ACC112 (cell line): ENCODE data around the gene OR9Q2.

Experiments
- H2AFZ ChIP-seq: fragments of 200-600 bp; sonication (generic); one replicate; pipeline ENCODE4 v1.6.0; 2017; ENCODE audit warnings: antibody characterized with exemption, low read length; ENCODE audit not compliant: unreplicated experiment
- H3K27ac ChIP-seq: fragments of 200-600 bp; sonication (generic); 2 replicates; pipeline ENCODE4 v1.5.1; 2014; ENCODE audit warnings: low read depth, mild to moderate bottlenecking, antibody characterized with exemption, low read length, moderate library complexity
- H3K27me3 ChIP-seq: fragments of 200-600 bp; sonication (generic); 2 replicates; pipeline ENCODE4 v1.6.1; 2014; ENCODE audit warnings: mild to moderate bottlenecking, antibody characterized with exemption, low read length, moderate library complexity, mixed read lengths; ENCODE audit not compliant: insufficient read depth
- H3K36me3 ChIP-seq: fragments of 200-600 bp; sonication (generic); 2 replicates; pipeline ENCODE4 v1.6.1; 2016; ENCODE audit warnings: mild to moderate bottlenecking, antibody characterized with exemption, low read length, moderate library complexity, mixed read lengths; ENCODE audit not compliant: insufficient read depth
- H3K4me1 ChIP-seq: fragments of 200-600 bp; sonication (generic); one replicate; pipeline ENCODE4 v1.6.1; 2016; ENCODE audit warnings: low read length, mixed read lengths; ENCODE audit not compliant: insufficient read depth, unreplicated experiment, control insufficient read depth
- H3K4me3 ChIP-seq: fragments of 200-600 bp; sonication (generic); 2 replicates; pipeline ENCODE4 v1.5.1; 2014; ENCODE audit warnings: mild to moderate bottlenecking, low read depth, low read length
- H3K79me2 ChIP-seq: fragments of 200-600 bp; sonication (generic); one replicate; pipeline ENCODE4 v1.6.0; 2016; ENCODE audit warnings: low read length; ENCODE audit not compliant: control insufficient read depth, unreplicated experiment, insufficient read depth

Gene OR9Q2

GRCh38 chr11:58188770-58189169, at the start of gene OR9Q2:
TSS of gene OR9Q2 (plus strand) at chr11:58189070. CDS start at chr11:58190491, 1,421 bp downstream.
- H3K27ac ChIP-seq, result no peak within 1 kb of the TSS
- no peaks in the 10 kb centered on the region for H3K36me3 ChIP-seq
- no peaks in the 10 kb centered on the region for H3K4me1 ChIP-seq
- peaks cover 33% of the 10 kb centered on the region; the same call in 1 of the 2 replicates for H3K27me3 ChIP-seq
- no peak within 1 kb of the TSS for H2AFZ ChIP-seq
- H3K4me3 ChIP-seq, result no peak within 1 kb of the TSS
- H3K79me2 ChIP-seq, result no peaks in the 10 kb centered on the region

- Histone ChIP-seq H3K4me1 (no peaks in the 10 kb centered on the region), H3K27me3 (no peaks in the 10 kb centered on the region), H2AFZ (no peak overlapping the region), H3K27ac (no peak overlapping the region), H3K36me3 (no peaks in the 10 kb centered on the region), H3K4me3 (no peak overlapping the region), H3K79me2 (no peaks in the 10 kb centered on the region)
Observed at GRCh38 chr11:58142761-58143160, 46.1 kb upstream of the OR9Q2 start.

- Histone ChIP-seq H3K79me2 (no peaks in the 10 kb centered on the region), H3K36me3 (no peaks in the 10 kb centered on the region), H3K27ac (no peak overlapping the region), H3K27me3 (peaks cover 19% of the 10 kb centered on the region; the same call in 1 of the 2 replicates), H3K4me3 (no peak overlapping the region), H3K4me1 (no peaks in the 10 kb centered on the region), H2AFZ (no peak overlapping the region)
Observed at GRCh38 chr11:58152781-58153180, 36.1 kb upstream of the OR9Q2 start.

- no peak overlapping the region for H3K4me3 ChIP-seq
- no peak overlapping the region for H2AFZ ChIP-seq
- no peak overlapping the region for H3K27ac ChIP-seq
- no peaks in the 10 kb centered on the region for H3K4me1 ChIP-seq
- no peaks in the 10 kb centered on the region for H3K79me2 ChIP-seq
- H3K36me3 ChIP-seq, result no peaks in the 10 kb centered on the region
- peaks cover 39% of the 10 kb centered on the region for H3K27me3 ChIP-seq
Observed at GRCh38 chr11:58164389-58164788, 24.5 kb upstream of the OR9Q2 start.

- no peaks in the 10 kb centered on the region for H3K4me1 ChIP-seq
- peaks cover 39% of the 10 kb centered on the region for H3K27me3 ChIP-seq
- no peaks in the 10 kb centered on the region for H3K79me2 ChIP-seq
- no peak overlapping the region for H2AFZ ChIP-seq
- H3K36me3 ChIP-seq, result no peaks in the 10 kb centered on the region
- no peak overlapping the region for H3K4me3 ChIP-seq
- H3K27ac ChIP-seq, result no peak overlapping the region
Observed at GRCh38 chr11:58164990-58165389, 23.9 kb upstream of the OR9Q2 start.

GRCh38 chr11:58165504-58166106, 23.3 kb upstream of the OR9Q2 start:
- Histone ChIP-seq H3K27me3 (peaks cover 39% of the 10 kb centered on the region), H3K79me2 (no peaks in the 10 kb centered on the region), H2AFZ (no peak overlapping the region), H3K36me3 (no peaks in the 10 kb centered on the region), H3K4me3 (no peak overlapping the region), H3K4me1 (no peaks in the 10 kb centered on the region), H3K27ac (no peak overlapping the region)

- Histone ChIP-seq H3K4me3 (no peak overlapping the region), H3K36me3 (no peaks in the 10 kb centered on the region), H3K27me3 (peaks cover 26% of the 10 kb centered on the region), H3K4me1 (no peaks in the 10 kb centered on the region), H3K79me2 (no peaks in the 10 kb centered on the region), H3K27ac (no peak overlapping the region), H2AFZ (no peak overlapping the region)
Observed at GRCh38 chr11:58177409-58178054, 11.3 kb upstream of the OR9Q2 start.

- no peaks in the 10 kb centered on the region for H3K4me1 ChIP-seq
- H3K27ac ChIP-seq, result no peak overlapping the region
- H3K4me3 ChIP-seq, result no peak overlapping the region
- peaks cover 28% of the 10 kb centered on the region for H3K27me3 ChIP-seq
- H3K36me3 ChIP-seq, result no peaks in the 10 kb centered on the region
- H2AFZ ChIP-seq, result no peak overlapping the region
- H3K79me2 ChIP-seq, result no peaks in the 10 kb centered on the region
Observed at GRCh38 chr11:58178444-58178843, 10.4 kb upstream of the OR9Q2 start.

GRCh38 chr11:58179648-58180047, 9.2 kb upstream of the OR9Q2 start:
- no peaks in the 10 kb centered on the region for H3K79me2 ChIP-seq
- H2AFZ ChIP-seq, result no peak overlapping the region
- peaks cover 27% of the 10 kb centered on the region; the same call in 1 of the 2 replicates for H3K27me3 ChIP-seq

GRCh38 chr11:58186938-58187337, 1.9 kb upstream of the OR9Q2 start:
- Histone ChIP-seq H3K27ac (no peak overlapping the region), H3K4me3 (no peak overlapping the region), H3K79me2 (no peaks in the 10 kb centered on the region), H3K4me1 (no peaks in the 10 kb centered on the region), H3K36me3 (no peaks in the 10 kb centered on the region), H2AFZ (no peak overlapping the region), H3K27me3 (peaks cover 37% of the 10 kb centered on the region; the same call in 1 of the 2 replicates)

More at GRCh38 chr11:58179648-58180047, 9.2 kb upstream of the OR9Q2 start:
- Histone ChIP-seq H3K27ac (no peak overlapping the region), H3K36me3 (no peaks in the 10 kb centered on the region), H3K4me1 (no peaks in the 10 kb centered on the region), H3K4me3 (no peak overlapping the region)

- Histone ChIP-seq H3K27ac (no peak overlapping the region), H3K4me3 (no peak overlapping the region), H3K4me1 (no peaks in the 10 kb centered on the region), H3K27me3 (peaks cover 23% of the 10 kb centered on the region; the same call in 1 of the 2 replicates), H3K79me2 (no peaks in the 10 kb centered on the region), H2AFZ (no peak overlapping the region), H3K36me3 (no peaks in the 10 kb centered on the region)
Observed at GRCh38 chr11:58192229-58192628, 3.4 kb downstream of the OR9Q2 start.
